Vagina (tissue), 2 donors: ENCODE results near the gene RTN3. TPM values are rescaled to one million over a fixed set of nuclear protein-coding genes. Genes with fewer than 3 reads are reported as not detected.
A peak's percentile ranks its signal among the peaks of the same experiment; 100 is the strongest.
"Not testable (repeated sequence)": the region's sequence is repeated elsewhere in the genome, so short reads cannot be mapped to it uniquely, and the experiment has no call there.

Source experiments
- DNase-seq, 2 donors: peaks; one replicate each; pipeline ENCODE4 v3.0.0-alpha.2; 2017; ENCODE audit errors: extremely low spot score in 2 of 2
- H3K27ac ChIP-seq: fragments of 200-600 bp; sonication (generic); one replicate; pipeline ENCODE4 v1.5.1; 2019
- H3K27me3 ChIP-seq: fragments of 200-600 bp; sonication (generic); one replicate; pipeline ENCODE4 v1.5.1; 2019
- H3K36me3 ChIP-seq, 2 donors: fragments of 200-600 bp; sonication (generic); one replicate each; pipeline ENCODE4 v1.5.1; 2017 to 2019
- H3K4me1 ChIP-seq: fragments of 200-600 bp; sonication (generic); one replicate; pipeline ENCODE4 v1.5.1; 2019
- H3K4me3 ChIP-seq, 2 donors: fragments of 200-600 bp; sonication (generic); 1 replicate in 1 of 2; 2 replicates in 1 of 2; pipeline ENCODE4 v1.5.1; 2016 to 2019
- H3K9me3 ChIP-seq: fragments of 200-600 bp; sonication (generic); one replicate; pipeline ENCODE4 v1.5.1; 2019
- CTCF ChIP-seq, 3 experiments: fragments of 450-650 bp in 2 of 3; fragments of 200-600 bp in 1 of 3; sonication (generic) in 1 of 3; IDR thresholded peaks; one replicate each; pipeline ENCODE4 v1.5.1; 2017 to 2019; ENCODE audit warnings: antibody characterized with exemption in 3 of 3, mild to moderate bottlenecking in 2 of 3, moderate library complexity in 2 of 3
- POLR2A ChIP-seq, 2 donors: fragments of 450-650 bp; IDR thresholded peaks; one replicate each; pipeline ENCODE4 v1.6.1; 2017; ENCODE audit warnings: antibody characterized with exemption in 2 of 2, mild to moderate bottlenecking in 2 of 2, moderate library complexity in 2 of 2
- POLR2AphosphoS5 ChIP-seq, 2 donors: sonication (generic); formaldehyde crosslinking; IDR thresholded peaks; one replicate each; pipeline ENCODE4 v1.9.0; 2017; ENCODE audit warnings: antibody characterized with exemption in 2 of 2, mild to moderate bottlenecking in 2 of 2, low read depth in 1 of 2; ENCODE audit not compliant: insufficient read depth in 1 of 2
- intact Hi-C: fragments of 100-400 bp; cut with DNase I; formaldehyde crosslinking; loops from one replicate; pipeline ENCODE4 v1.15.1; 2023
- total RNA-seq: library from RNA; depleted of rRNA; stranded (reverse); fragments of >200 nt; gene quantifications from one replicate; pipeline ENCODE4 v1.2.3, GENCODE V29; 2016

Gene RTN3
- total RNA-seq, 1 donor from 2014 or later = 75.1 TPM

GRCh38 chr11:63769042-63769713, 87.9 kb downstream of the RTN3 start:
- H3K27me3 ChIP-seq = no peaks in the 10 kb centered on the region
- intact Hi-C loops = loop anchor here (10.0 kb wide), 1 partner anchor 176 kb away; no protein-coding TSS in a partner anchor
- no peaks in the 10 kb centered on the region for H3K36me3 ChIP-seq
- peak overlapping the region; percentile 62 to 98 for H3K4me3 ChIP-seq
- peak in 1 of 2 donors; percentile 8 for TF ChIP-seq POLR2A (IDR thresholded peaks at IDR 0.05)
- no peak for TF ChIP-seq POLR2AphosphoS5 (IDR thresholded peaks at IDR 0.05; ENCODE audit: insufficient read depth in 1 of 2, low read depth in 1 of 2)
- peaks cover 40% of the 10 kb centered on the region for H3K4me1 ChIP-seq
- peak overlapping the region; percentile 85 for H3K27ac ChIP-seq
- H3K9me3 ChIP-seq = no peaks in the 10 kb centered on the region
- DNase-seq = no peak

- Histone ChIP-seq H3K4me1 (peaks cover 33% of the 10 kb centered on the region), H3K4me3 (peak overlapping the region; percentile 62 to 98), H3K36me3 (no peaks in the 10 kb centered on the region), H3K27me3 (no peaks in the 10 kb centered on the region), H3K9me3 (no peaks in the 10 kb centered on the region), H3K27ac (peak overlapping the region; percentile 85)
- peak in 1 of 2 donors; percentile 88 for DNase-seq
- intact Hi-C loops = loop anchor here (10.0 kb wide), 1 partner anchor 175 kb away; no protein-coding TSS in a partner anchor
- TF ChIP-seq POLR2A (IDR thresholded peaks at IDR 0.05) (no peak), CTCF (IDR thresholded peaks at IDR 0.05) (no peak), POLR2AphosphoS5 (IDR thresholded peaks at IDR 0.05; ENCODE audit: insufficient read depth in 1 of 2, low read depth in 1 of 2) (no peak)
Measured at GRCh38 chr11:63769714-63770455, 88.6 kb downstream of the RTN3 start.

GRCh38 chr11:63770763-63771162, 89.5 kb downstream of the RTN3 start:
- TF ChIP-seq CTCF (IDR thresholded peaks at IDR 0.05) (no peak), POLR2A (IDR thresholded peaks at IDR 0.05) (no peak), POLR2AphosphoS5 (IDR thresholded peaks at IDR 0.05; ENCODE audit: insufficient read depth in 1 of 2, low read depth in 1 of 2) (no peak)
- H3K9me3 ChIP-seq = no peaks in the 10 kb centered on the region
- no peak for DNase-seq
- intact Hi-C loops = no loop called here
- peaks cover 27% of the 10 kb centered on the region for H3K4me1 ChIP-seq
- H3K4me3 ChIP-seq = no peak overlapping the region
- no peaks in the 10 kb centered on the region for H3K36me3 ChIP-seq
- no peaks in the 10 kb centered on the region for H3K27me3 ChIP-seq
- no peak overlapping the region for H3K27ac ChIP-seq

- DNase-seq, H3K36me3 ChIP-seq, intact Hi-C loops: not testable (repeated sequence)
Measured at GRCh38 chr11:63771741-63772318, 90.5 kb downstream of the RTN3 start.

GRCh38 chr11:63775191-63775590, 93.9 kb downstream of the RTN3 start:
- Histone ChIP-seq H3K4me1 (peaks cover 1% of the 10 kb centered on the region), H3K27ac (no peak overlapping the region), H3K36me3 (no peaks in the 10 kb centered on the region), H3K4me3 (no peak overlapping the region), H3K27me3 (no peaks in the 10 kb centered on the region), H3K9me3 (no peaks in the 10 kb centered on the region)
- no peak for DNase-seq
- no peak for TF ChIP-seq POLR2A (IDR thresholded peaks at IDR 0.05)
- TF ChIP-seq CTCF (IDR thresholded peaks at IDR 0.05) = no peak
- TF ChIP-seq POLR2AphosphoS5 (IDR thresholded peaks at IDR 0.05; ENCODE audit: insufficient read depth in 1 of 2, low read depth in 1 of 2) = no peak
- intact Hi-C loops = no loop called here

More at GRCh38 chr11:63771741-63772318, 90.5 kb downstream of the RTN3 start:
- not testable (repeated sequence) for H3K9me3 ChIP-seq, H3K27ac ChIP-seq, H3K4me3 ChIP-seq, H3K27me3 ChIP-seq
- H3K4me1 ChIP-seq = peaks cover 17% of the 10 kb centered on the region
